HCT116 (cell line): ENCODE data around the gene POLE3. TPM values are rescaled to one million over a fixed set of nuclear protein-coding genes. Genes with fewer than 3 reads are reported as not detected.

Experiments
- ATAC-seq: fragments of 200-7000 bp; cut with Tn5 transposase; 2 replicates; pipeline ENCODE4 v1.9.1; 2020; ENCODE audit warnings: mild to moderate bottlenecking, moderate library complexity
- BruUV-seq: library from RNA; stranded (reverse); fragments of 400-500 nt; replicated peaks from 2 replicates; lab custom pipeline; 2021; lab: Mats Ljungman, UMichigan
- CTCF ChIA-PET: fragments of 300-600 bp; sonication (Branson Sonifier 250); formaldehyde crosslinking; loops from one replicate; lab custom pipeline; 2021; ENCODE audit warnings: antibody characterized with exemption; lab: Charles Lee
- POLR2A ChIA-PET: fragments of 300-600, 350-600 bp; sonication (Branson Sonifier 250); formaldehyde crosslinking; loops from one replicate; lab custom pipeline; 2021; ENCODE audit warnings: antibody characterized with exemption; lab: Charles Lee
- RAD21 ChIA-PET, 2 experiments: fragments of 300-600 bp; sonication (Branson Sonifier 250); formaldehyde crosslinking; loops; one replicate each; lab custom pipeline; 2023; ENCODE audit warnings: low total read pairs in 2 of 2; ENCODE audit not compliant: uncharacterized antibody in 2 of 2, unreplicated experiment in 2 of 2, low non-redundant PET in 1 of 2; lab: Charles Lee
- DNase-seq: peaks from one replicate; pipeline ENCODE4 v3.0.0-alpha.2; 2010; ENCODE audit warnings: low read depth, low spot score
- H2AFZ ChIP-seq: fragments of 200-600 bp; shearing (Covaris generic), sonication (generic); 2 replicates; pipeline ENCODE4 v1.6.1; 2017; ENCODE audit warnings: low read depth, mixed run types, mixed read lengths, antibody characterized with exemption, low read length; ENCODE audit not compliant: poor library complexity, severe bottlenecking
- H3K27ac ChIP-seq: 2 replicates; pipeline ENCODE4 v1.5.1; 2012; ENCODE audit warnings: low read depth, low read length
- H3K27me3 ChIP-seq: fragments of 200-600 bp; sonication (generic); 2 replicates; pipeline ENCODE4 v1.6.1; 2016; ENCODE audit warnings: mixed run types, low read length, mixed read lengths; ENCODE audit not compliant: insufficient read depth
- H3K36me3 ChIP-seq, 2 experiments: fragments of 200-500 bp in 1 of 2; fragments of 200-600 bp in 1 of 2; sonication (Bioruptor generic) in 1 of 2; sonication (generic) in 1 of 2; 2 replicates each; pipeline versions ENCODE4 v1.5.1 to v1.6.1; 2014 to 2016; ENCODE audit warnings: low read length in 2 of 2, inconsistent platforms in 1 of 2, mixed read lengths in 1 of 2, mixed run types in 1 of 2; ENCODE audit not compliant: insufficient read depth in 2 of 2, control insufficient read depth in 1 of 2
- H3K4me1 ChIP-seq, 2 experiments: fragments of 200-600 bp in 1 of 2; sonication (generic) in 1 of 2; 2 replicates each; pipeline versions ENCODE4 v1.5.1 to v1.6.1; 2012 to 2017; ENCODE audit warnings: low read length in 2 of 2, inconsistent platforms in 1 of 2, mild to moderate bottlenecking in 1 of 2, mixed read lengths in 1 of 2, mixed run types in 1 of 2, moderate library complexity in 1 of 2; ENCODE audit not compliant: insufficient read depth in 2 of 2, control insufficient read depth in 1 of 2
- H3K4me2 ChIP-seq: fragments of 200-600 bp; sonication (generic); 2 replicates; pipeline ENCODE4 v1.6.1; 2017; ENCODE audit warnings: mixed run types, low read length, mixed read lengths
- H3K4me3 ChIP-seq, 2 experiments: fragments of 200-600 bp in 1 of 2; sonication (generic) in 1 of 2; replicated peaks in 1 of 2; 2 replicates each; pipeline ENCODE4 v1.5.1; 2011 to 2016; ENCODE audit warnings: low read length in 2 of 2, control low read depth in 1 of 2, low read depth in 1 of 2, mild to moderate bottlenecking in 1 of 2, mixed read lengths in 1 of 2, mixed run types in 1 of 2
- H3K79me2 ChIP-seq: fragments of 200-600 bp; sonication (generic); 2 replicates; pipeline ENCODE4 v1.6.1; 2017; ENCODE audit warnings: mild to moderate bottlenecking, mixed run types, low read length, moderate library complexity, mixed read lengths; ENCODE audit not compliant: insufficient read depth
- H3K9ac ChIP-seq: fragments of 200-600 bp; sonication (generic); 2 replicates; pipeline ENCODE4 v1.6.1; 2016; ENCODE audit warnings: low read length, mixed read lengths
- H3K9me2 ChIP-seq: fragments of 200-600 bp; sonication (generic), shearing (Covaris generic); 2 replicates; pipeline ENCODE4 v1.6.1; 2017; ENCODE audit warnings: mixed run types, mild to moderate bottlenecking, moderate library complexity; ENCODE audit not compliant: insufficient read depth
- H3K9me3 ChIP-seq, 2 experiments: fragments of 200-500 bp in 1 of 2; fragments of 200-600 bp in 1 of 2; sonication (Bioruptor generic) in 1 of 2; sonication (generic) in 1 of 2; 2 replicates each; pipeline ENCODE4 v1.6.1; 2014 to 2017; ENCODE audit warnings: low read length in 2 of 2, mixed read lengths in 2 of 2, inconsistent platforms in 1 of 2, low read depth in 1 of 2, mild to moderate bottlenecking in 1 of 2, mixed run types in 1 of 2, moderate library complexity in 1 of 2; ENCODE audit not compliant: control insufficient read depth in 1 of 2, insufficient read depth in 1 of 2
- H4K20me1 ChIP-seq: fragments of 200-600 bp; sonication (generic), shearing (Covaris generic); 2 replicates; pipeline ENCODE4 v1.6.1; 2017; ENCODE audit warnings: mixed run types, mild to moderate bottlenecking, moderate library complexity; ENCODE audit not compliant: insufficient read depth
- CBX3 ChIP-seq: IDR thresholded peaks from 2 replicates; pipeline ENCODE4 v1.6.1; 2012; ENCODE audit warnings: low read depth
- MAX ChIP-seq: IDR thresholded peaks from 2 replicates; pipeline ENCODE4 v1.6.1; 2012
- POLR2A ChIP-seq: IDR thresholded peaks from 2 replicates; pipeline ENCODE4 v1.7.0; 2011; ENCODE audit warnings: borderline replicate concordance; ENCODE audit not compliant: insufficient read depth, insufficient read length; ENCODE audit errors: extremely low read depth
- SP1 ChIP-seq: IDR thresholded peaks from 2 replicates; pipeline ENCODE4 v1.6.1; 2012; ENCODE audit warnings: low read depth
- ZBTB33 ChIP-seq: IDR thresholded peaks from 2 replicates; pipeline ENCODE4 v1.6.1; 2011; ENCODE audit warnings: mild to moderate bottlenecking, low read length, moderate library complexity; ENCODE audit not compliant: insufficient replicate concordance; ENCODE audit errors: extremely low read depth
- intact Hi-C: fragments of 100-400 bp; cut with micrococcal nuclease; formaldehyde crosslinking; loops from 2 replicates; pipeline ENCODE4 v1.10.0; 2022
- total RNA-seq: library from RNA; stranded (reverse); gene quantifications from one replicate; pipeline ENCODE4 v1.2.1, GENCODE V29; 2021; ENCODE audit not compliant: unreplicated experiment

POLE3 gene
- total RNA-seq, 1 experiment from 2014 or later = 65.1 TPM

- TF ChIP-seq ZBTB33 = no peak
- TF ChIP-seq MAX = no peak
These were observed 39.6 kb downstream of the POLE3 start (continued) for GRCh38 chr9:113370806-113371325.

- H4K20me1 ChIP-seq = no peaks in the 10 kb centered on the region
- H3K4me1 ChIP-seq = no peaks in the 10 kb centered on the region
- intact Hi-C loops = no loop called here
- no peaks in the 10 kb centered on the region for H3K79me2 ChIP-seq
- no peaks in the 10 kb centered on the region for H3K9me2 ChIP-seq
- DNase-seq = no peak
- ChIA-PET CTCF (no interaction called here), RAD21 (no interaction called here), POLR2A (no interaction called here)
- no peak overlapping the region for H2AFZ ChIP-seq
- ATAC-seq = no peak
- H3K36me3 ChIP-seq = peaks cover 6 to 7% of the 10 kb centered on the region in 2 experiments; a peak in 2 of 4 replicates
- TF ChIP-seq SP1 = no peak
- no peak for TF ChIP-seq CBX3
- no peak for TF ChIP-seq POLR2A
- no peak overlapping the region for H3K27ac ChIP-seq
- no peaks in the 10 kb centered on the region for H3K27me3 ChIP-seq
- no peak overlapping the region for H3K4me2 ChIP-seq
- no peak overlapping the region for H3K9ac ChIP-seq
- no peak overlapping the region for H3K4me3 ChIP-seq
- no TSS peak for BruUV-seq
- no peaks in the 10 kb centered on the region for H3K9me3 ChIP-seq
These were observed 40.7 kb downstream of the POLE3 start for GRCh38 chr9:113369855-113370140.
